HG02588 (cell line): ENCODE results near the gene MMP10.

Experiments used
- ATAC-seq: cut with Tn5 transposase; IDR thresholded peaks from one replicate; pipeline ENCODE4 v1.9.1; 2021; ENCODE audit warnings: mild to moderate bottlenecking, moderate library complexity; ENCODE audit not compliant: unreplicated experiment

Gene MMP10

GRCh38 chr11:102729849-102730815 is 50.3 kb downstream of the MMP10 start:
- no peak for ATAC-seq

- ATAC-seq, result no peak
These were observed 52.5 kb downstream of the MMP10 start for GRCh38 chr11:102727890-102728289.

- ATAC-seq, result no peak
These were observed 55.4 kb downstream of the MMP10 start, which contains the start of gene MMP8 for GRCh38 chr11:102724904-102725500. TSS of gene MMP8 (minus strand) at chr11:102724954. CDS start at chr11:102724855, 99 bp downstream.

GRCh38 chr11:102722821-102723220 is 57.6 kb downstream of the MMP10 start:
- no peak for ATAC-seq
